GM21360 (cell line): ENCODE results near the gene PCSK9.

Experiments used
- ATAC-seq: cut with Tn5 transposase; IDR thresholded peaks from one replicate; pipeline ENCODE4 v1.9.1; 2021; ENCODE audit warnings: mild to moderate bottlenecking, moderate library complexity; ENCODE audit not compliant: unreplicated experiment

Gene PCSK9

DNA sequence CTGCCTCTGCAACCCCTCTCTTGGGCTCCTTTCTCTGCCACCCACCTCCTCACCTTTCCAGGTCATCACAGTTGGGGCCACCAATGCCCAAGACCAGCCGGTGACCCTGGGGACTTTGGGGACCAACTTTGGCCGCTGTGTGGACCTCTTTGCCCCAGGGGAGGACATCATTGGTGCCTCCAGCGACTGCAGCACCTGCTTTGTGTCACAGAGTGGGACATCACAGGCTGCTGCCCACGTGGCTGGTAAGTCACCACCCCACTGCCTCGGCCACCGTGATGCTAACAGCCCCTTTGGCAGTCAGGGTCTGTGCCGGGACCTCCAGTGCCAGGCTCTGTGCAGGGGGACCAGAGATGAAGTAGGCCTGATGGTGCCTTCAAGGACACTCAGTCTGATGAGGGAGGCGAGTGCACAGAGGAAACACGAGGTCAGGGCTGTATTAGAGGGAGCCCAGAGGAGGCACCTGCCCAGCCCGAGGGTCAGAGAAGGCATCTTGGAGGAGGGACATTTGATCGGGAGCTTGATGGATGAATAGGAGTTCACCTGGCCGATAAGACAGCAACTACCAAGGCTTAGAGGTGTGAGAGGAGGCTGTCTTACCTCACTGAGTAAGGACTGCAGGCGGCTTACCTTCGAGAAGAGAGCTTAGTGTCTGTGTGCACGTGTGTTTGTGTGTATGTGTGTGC lies 18.1 kb downstream of the PCSK9 start:
- ATAC-seq, result no peak

DNA sequence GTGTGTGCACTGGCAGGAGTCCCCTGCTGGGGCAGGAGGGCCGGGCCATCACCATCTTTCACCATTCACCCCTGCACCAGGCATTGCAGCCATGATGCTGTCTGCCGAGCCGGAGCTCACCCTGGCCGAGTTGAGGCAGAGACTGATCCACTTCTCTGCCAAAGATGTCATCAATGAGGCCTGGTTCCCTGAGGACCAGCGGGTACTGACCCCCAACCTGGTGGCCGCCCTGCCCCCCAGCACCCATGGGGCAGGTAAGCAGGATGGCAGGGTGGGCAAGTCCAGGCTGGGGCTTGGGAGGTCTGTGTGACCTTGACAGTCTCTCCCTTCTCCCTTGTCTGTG lies 18.6 kb downstream of the PCSK9 start:
- no peak for ATAC-seq

- ATAC-seq, result no peak
Measured at GRCh38 chr1:55059302-55060132, 20.2 kb downstream of the PCSK9 start.

- no peak for ATAC-seq
Measured at GRCh38 chr1:55060133-55060999, 21.0 kb downstream of the PCSK9 start.

GRCh38 chr1:55061000-55061705 lies 21.8 kb downstream of the PCSK9 start:
- ATAC-seq, result no peak

DNA sequence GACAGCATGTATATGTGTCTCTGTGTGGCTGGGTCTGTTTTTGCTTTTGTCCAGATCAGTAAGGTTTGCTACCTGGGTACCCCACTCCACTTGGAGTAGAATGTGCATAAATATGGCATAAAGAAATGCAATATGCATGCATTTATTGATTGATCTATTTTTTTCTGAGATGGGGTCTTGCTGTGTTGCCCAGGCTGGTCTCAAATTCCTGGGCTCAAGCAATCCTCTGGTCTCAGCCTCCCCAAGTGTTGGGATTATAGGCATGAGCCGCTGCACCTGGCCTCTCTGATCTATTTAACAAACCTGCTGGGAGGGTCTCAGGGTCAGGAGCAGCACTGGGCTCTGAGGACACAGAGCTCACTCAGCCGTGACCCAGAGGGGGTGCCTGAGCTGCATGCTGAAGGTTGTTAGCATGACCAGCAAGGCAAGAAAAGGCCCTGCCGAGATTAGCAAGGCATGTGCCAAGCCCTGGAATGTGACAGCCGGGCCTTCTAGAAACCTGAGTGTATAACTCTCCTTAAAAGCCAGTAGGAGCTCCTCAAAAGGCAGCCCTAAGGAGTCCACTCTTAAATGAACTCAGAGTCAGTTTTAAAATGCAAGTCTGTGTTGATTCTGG lies 22.5 kb downstream of the PCSK9 start:
- ATAC-seq, result no peak

GRCh38 chr1:55062801-55063576 lies 23.6 kb downstream of the PCSK9 start:
- no peak for ATAC-seq

- ATAC-seq, result no peak
Measured at GRCh38 chr1:55063577-55063942, 24.2 kb downstream of the PCSK9 start.

GRCh38 chr1:55064071-55064581 lies 24.8 kb downstream of the PCSK9 start:
- no peak for ATAC-seq

DNA sequence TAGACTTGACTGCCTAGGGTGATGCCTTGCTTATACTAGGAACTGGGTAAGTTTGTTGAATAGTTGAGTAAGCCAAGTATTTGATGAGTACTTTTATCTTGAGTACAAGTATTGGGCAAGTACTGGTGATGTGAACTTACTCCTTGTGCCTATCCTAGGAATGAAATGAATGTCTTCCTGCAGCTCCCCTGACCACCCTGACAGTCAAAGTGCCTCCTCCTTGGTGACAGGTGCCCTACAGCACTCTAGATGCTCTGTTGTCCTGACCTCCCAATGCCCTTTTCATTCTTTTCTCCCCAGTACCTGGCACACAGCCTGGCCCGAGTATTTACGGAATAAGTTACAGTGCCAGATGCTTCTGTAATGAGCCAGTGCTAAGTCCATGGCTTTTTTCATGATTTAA lies 25.5 kb downstream of the PCSK9 start:
- no peak for ATAC-seq

DNA sequence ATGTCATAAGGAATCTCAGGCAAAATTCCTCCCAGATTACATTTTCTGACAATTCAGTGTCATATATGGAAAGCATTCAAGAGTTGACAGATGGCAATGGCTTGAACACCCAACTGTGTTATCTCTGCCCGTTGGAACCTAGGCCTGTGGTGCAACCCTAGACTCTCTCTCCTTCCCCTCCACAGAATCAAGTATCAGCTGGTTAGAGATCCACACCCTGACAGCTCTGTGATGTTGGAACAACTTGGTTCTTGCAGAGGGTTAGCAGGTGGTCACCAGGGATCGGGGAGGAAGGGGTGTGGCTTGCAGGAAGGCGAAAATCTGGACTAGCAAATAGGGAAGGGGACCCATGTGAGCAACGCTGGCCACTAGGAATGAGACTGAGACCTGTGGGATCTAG lies 26.3 kb downstream of the PCSK9 start:
- no peak for ATAC-seq

GRCh38 chr1:55067022-55067778 lies 27.9 kb downstream of the PCSK9 start:
- ATAC-seq, result no peak

- ATAC-seq, result no peak
Measured at GRCh38 chr1:55067914-55068313, 28.6 kb downstream of the PCSK9 start.

GRCh38 chr1:55068638-55069037 lies 29.3 kb downstream of the PCSK9 start:
- ATAC-seq, result no peak

GRCh38 chr1:55069280-55069679 lies 29.9 kb downstream of the PCSK9 start:
- no peak for ATAC-seq

- no peak for ATAC-seq
Measured at GRCh38 chr1:55070293-55071164, 31.2 kb downstream of the PCSK9 start.

DNA sequence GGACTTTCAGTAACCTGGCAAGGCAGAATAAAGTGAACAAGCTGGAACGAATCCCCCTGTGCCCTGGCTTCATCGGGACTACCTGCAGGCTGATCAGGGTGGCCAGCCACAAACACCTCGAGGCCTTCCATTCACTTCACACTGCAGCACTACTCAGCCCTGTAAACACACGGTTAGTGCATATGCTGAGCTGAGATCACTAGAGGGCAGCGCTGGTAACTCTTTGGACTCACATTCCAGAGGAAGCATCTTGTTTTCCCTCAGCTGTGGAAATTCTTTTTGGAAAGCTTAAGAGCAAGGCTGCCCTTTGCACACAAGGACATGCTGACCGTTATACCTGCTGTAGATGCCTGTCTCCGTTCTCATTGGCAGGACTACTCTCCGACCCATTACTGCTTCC lies 32.1 kb downstream of the PCSK9 start:
- no peak for ATAC-seq
